HG03565 (cell line): Measurements from ENCODE around the gene ECE1.
"Not testable (repeated sequence)": the region's sequence is repeated elsewhere in the genome, so short reads cannot be mapped to it uniquely, and the experiment has no call there.

Experiments used
- ATAC-seq: cut with Tn5 transposase; IDR thresholded peaks from one replicate; pipeline ENCODE4 v1.9.1; 2021; ENCODE audit warnings: mild to moderate bottlenecking, moderate library complexity; ENCODE audit not compliant: unreplicated experiment

Gene ECE1

GRCh38 chr1:21189421-21189820, 100.8 kb downstream of the ECE1 start:
- ATAC-seq = no peak

GRCh38 chr1:21188235-21188634, 102.0 kb downstream of the ECE1 start:
- no peak for ATAC-seq

GRCh38 chr1:21185221-21185731, 105.0 kb downstream of the ECE1 start:
- no peak for ATAC-seq

- ATAC-seq = no peak
Observed at GRCh38 chr1:21184276-21184675, 106.0 kb downstream of the ECE1 start.

GRCh38 chr1:21182181-21182731, 108.0 kb downstream of the ECE1 start:
- ATAC-seq = no peak

- not testable (repeated sequence) for ATAC-seq
Observed at GRCh38 chr1:21178271-21178670, 112.0 kb downstream of the ECE1 start.

- peak; percentile 92 for ATAC-seq
Observed at GRCh38 chr1:21176586-21177555, 113.4 kb downstream of the ECE1 start, which contains the start of gene EIF4G3. EIF4G3 (minus strand) TSS chr1:21176897; CDS start chr1:21002742, 174,155 bp downstream.

GRCh38 chr1:21175670-21176581, 114.3 kb downstream of the ECE1 start:
- ATAC-seq = no peak

- no peak for ATAC-seq
Observed at GRCh38 chr1:21175324-21175669, 115.0 kb downstream of the ECE1 start.

- no peak for ATAC-seq
Observed at GRCh38 chr1:21174654-21175323, 115.5 kb downstream of the ECE1 start.

- ATAC-seq = no peak
Observed at GRCh38 chr1:21174230-21174629, 116.0 kb downstream of the ECE1 start.

GRCh38 chr1:21173096-21173495, 117.2 kb downstream of the ECE1 start:
- not testable (repeated sequence) for ATAC-seq

- ATAC-seq = not testable (repeated sequence)
Observed at GRCh38 chr1:21170837-21171236, 119.4 kb downstream of the ECE1 start.

- ATAC-seq = no peak
Observed at GRCh38 chr1:21168444-21168843, 121.8 kb downstream of the ECE1 start.
